ENCODE results near the gene GFI1B.
"Not testable (repeated sequence)": the region's sequence is repeated elsewhere in the genome, so short reads cannot be mapped to it uniquely, and the experiment has no call there.

GFI1B gene

DNA sequence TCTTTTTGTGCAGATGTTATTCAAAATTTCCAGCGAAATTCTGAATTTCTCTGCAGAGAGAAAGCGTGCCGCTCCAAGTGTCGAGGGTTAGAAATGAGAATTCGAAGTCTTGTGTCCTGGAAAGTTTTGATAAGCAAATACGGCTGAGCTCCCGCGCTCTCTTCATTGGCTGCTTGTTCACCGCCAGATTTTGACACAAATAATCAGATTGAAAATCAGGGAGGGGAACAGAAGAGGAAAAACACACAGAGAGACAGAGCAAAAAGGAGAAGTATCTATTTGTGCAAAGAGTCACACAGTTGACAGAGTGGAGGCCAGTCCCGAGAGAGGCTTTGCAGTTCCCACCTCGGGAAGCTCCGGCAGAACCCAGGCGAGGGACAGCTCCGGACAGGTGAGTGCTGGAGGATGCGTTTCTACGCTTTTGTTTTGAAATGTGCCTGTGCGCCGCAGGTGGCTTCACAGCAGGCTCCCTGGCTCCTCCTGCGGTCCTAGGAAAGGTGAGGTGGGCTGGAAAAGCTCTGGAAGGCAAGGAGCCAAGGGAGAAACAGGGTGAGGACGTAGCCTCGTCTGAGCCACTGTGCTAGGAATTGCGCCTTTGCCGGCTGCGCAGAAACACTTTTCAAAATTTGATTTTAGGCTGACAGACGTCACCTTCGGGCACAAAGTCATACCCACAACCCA is at the start of gene GFI1B:
GFI1B (plus strand) TSS at position 244 of the 681 bp plus-strand sequence. CDS start 7,985 bp downstream, outside the sequence.
- no peak for DNase-seq (ENCODE audit: low read depth in 2 of 2)

DNA sequence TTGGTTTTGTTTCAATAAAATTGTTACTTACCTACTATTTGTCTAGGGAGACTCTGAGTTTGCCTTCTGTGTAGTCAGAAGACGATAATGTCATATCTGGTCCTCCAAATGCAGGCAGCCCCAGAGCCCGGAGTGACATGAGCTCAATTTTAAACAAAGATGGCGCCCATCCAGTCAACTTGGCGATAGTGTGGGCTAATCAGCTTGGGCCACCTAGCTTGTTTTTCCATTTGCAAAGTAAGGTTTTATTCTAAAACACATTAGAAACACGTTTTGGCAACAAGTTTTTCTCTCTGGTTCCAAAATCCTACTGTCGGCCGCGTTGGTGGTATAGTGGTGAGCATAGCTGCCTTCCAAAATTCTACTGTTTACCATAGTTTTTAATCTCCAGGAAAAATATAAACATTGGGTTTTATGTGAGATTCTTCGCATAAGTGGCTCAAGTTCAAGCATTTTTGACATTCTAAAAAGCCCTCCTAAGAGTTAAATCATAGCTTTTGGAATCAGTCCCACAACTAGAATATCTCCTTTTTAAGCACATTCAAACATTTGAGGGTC is 47.2 kb upstream of the GFI1B start:
- DNase-seq (ENCODE audit: low read depth in 2 of 2), result no peak

- no peak for DNase-seq (ENCODE audit: low read depth in 2 of 2)
Observed at GRCh38 chr9:132935026-132935425, 43.5 kb upstream of the GFI1B start.

DNA sequence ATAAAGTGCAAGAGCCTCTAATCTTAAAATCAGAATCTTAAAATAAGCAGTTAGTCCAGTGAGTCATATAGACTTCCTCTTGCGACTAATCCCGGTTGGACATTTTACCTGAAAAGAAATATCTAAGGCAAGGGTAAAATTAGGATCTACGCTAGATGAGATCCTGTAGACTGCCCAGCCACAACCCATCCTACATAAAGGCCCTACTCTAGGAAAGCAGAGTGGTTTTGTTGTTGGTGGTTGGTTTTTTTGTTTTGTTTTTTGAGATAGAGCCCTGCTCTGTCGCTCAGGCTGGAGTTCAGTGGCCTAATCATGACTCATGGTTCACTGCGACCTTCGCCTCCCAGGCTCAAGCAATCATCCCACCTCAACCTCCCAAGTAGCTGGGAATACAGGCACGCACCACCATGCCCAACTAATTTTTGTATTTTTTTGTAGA is 41.0 kb upstream of the GFI1B start:
- no peak for DNase-seq (ENCODE audit: low read depth in 2 of 2)

DNA sequence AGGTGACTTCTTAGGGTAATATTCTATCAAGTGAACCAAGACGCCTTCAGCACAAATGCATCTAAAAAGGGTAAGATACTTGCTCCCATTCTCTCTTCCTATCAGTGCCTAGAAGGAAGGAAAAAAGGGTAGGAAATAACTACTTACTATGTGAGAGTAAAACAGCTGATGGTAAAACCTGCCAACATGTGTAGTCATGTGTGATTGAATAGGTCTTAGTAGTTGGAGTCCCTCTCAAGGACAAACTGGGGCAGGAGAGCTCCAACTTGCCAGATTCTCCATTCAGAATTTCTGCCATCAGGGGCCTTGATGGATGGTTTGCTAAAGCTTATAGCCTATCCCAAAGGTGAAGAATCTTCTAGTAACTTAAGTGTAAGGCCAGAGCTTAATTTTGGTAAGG is 39.3 kb upstream of the GFI1B start:
- no peak for DNase-seq (ENCODE audit: low read depth in 2 of 2)

DNA sequence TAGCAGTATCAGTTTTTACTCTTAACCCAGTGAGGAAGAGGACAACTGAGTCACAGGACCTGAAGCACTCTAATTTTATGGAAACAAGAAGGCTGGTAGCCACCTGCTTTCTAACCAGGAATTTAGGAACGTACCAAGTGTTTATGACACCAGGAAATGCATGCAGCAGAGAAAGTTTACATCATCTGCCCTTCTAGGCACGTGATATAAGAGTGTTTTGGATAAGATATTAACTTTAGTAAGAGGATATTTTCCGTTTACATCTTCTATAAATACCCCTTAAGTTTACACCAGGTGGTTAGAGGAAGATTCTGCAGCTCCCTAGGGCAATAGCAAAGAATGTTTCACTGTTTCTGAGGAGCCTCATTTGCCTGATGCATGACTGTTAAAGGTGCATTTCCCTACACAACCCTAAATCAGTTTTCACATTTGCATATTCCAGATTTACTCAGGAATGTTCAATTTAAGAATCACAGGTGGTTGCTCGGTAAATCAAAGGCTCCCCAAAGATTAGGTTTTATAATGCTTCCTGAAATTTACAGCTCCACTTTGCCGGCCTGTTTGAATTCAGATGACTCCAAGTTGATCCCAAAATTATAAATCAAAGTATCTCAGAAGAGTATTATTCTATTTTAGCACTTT is 35.8 kb upstream of the GFI1B start:
- DNase-seq (ENCODE audit: low read depth in 2 of 2), result no peak

DNA sequence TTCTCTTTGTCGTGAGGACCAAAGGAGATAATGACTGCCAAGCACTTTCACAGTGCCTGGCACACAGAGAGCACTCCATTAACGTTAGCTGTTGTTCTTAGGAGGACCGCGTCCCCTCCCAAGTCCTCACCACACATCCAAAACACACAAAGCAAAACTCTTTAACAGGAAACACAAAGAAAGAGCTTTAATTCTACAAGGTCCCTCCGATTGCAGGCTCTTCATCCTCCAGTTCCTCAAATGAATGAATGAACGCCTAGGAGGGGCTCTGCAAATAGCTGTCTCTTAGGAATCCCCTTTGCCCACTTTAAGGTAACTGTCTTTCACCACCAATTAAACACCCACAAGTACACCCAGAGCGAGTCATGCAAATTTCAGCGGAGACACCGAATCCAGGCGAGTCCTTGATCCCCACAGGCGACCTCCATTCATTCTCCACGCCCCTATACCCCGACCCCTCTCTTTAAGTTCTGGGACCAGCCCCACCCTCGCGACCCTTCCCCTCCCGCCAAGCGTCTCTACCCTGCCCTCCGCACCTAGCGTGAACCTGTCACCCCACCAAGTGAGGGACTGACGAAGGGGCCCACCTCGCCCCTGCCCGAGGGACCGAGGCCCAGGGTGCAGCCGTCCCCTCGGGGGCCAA is 34.7 kb upstream of the GFI1B start:
- no peak for DNase-seq (ENCODE audit: low read depth in 2 of 2)

- DNase-seq (ENCODE audit: low read depth in 2 of 2), result peak; percentile 95 to 96
Observed at GRCh38 chr9:132944294-132945185, 34.0 kb upstream of the GFI1B start, which contains the start of gene TSC1. Gene TSC1 (minus strand): TSS chr9:132944616. CDS start chr9:132928872, 15,744 bp downstream.

- no peak for DNase-seq (ENCODE audit: low read depth in 2 of 2)
Observed at GRCh38 chr9:132945186-132946130, 33.0 kb upstream of the GFI1B start.

GRCh38 chr9:132946211-132946610 is 32.3 kb upstream of the GFI1B start:
- no peak for DNase-seq (ENCODE audit: low read depth in 2 of 2)

DNA sequence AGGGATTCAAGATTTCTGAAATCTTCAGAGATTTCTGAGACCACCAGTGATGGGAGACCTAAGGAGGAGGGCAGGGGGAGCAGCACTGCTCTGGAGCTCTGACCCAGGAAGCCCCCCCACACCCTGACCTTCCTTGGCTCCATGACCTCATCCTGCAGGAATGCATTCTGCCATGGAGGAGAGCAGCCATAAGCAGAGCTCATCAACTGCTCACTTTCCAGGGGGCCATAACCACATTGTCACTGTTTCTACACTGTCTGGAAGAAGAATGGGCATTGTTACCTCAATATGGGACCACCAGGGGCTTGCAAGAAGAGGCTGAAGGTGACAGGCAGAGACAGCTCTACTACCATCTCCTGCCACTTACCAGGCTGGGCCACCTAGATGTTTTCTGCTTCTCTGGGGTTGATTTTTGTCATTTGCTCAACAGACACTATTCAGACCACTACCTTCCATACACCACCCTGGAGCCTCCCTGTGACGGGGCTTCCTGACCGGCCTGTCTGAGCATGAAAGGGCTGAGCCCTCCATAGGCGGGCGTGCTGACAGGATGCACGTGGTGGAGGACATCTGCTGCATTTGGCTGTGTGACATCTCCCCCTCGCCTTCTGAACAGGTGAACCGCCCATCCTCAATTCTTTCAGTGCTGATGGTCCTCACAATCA is 31.7 kb upstream of the GFI1B start:
- DNase-seq (ENCODE audit: low read depth in 2 of 2), result no peak

DNA sequence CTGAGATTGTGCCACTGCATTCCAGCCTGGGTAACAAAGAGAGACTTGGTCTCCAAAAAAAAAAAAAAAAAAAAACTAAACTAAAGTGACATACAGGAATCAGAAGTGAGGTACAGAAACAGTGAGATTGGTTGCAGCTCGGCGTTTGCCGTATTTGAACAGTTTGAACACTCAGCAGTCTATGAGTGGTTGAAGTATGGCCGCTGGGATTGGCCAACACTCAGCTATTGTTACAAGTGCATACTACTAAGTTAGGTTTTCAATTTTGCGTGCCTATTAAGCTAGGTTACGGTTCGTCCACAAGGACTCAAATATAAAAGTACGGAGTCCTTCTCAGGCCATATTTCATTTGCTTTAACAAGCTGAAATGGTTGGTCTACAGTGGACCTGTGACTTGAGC is 30.7 kb upstream of the GFI1B start:
- DNase-seq (ENCODE audit: low read depth in 2 of 2), result no peak

DNA sequence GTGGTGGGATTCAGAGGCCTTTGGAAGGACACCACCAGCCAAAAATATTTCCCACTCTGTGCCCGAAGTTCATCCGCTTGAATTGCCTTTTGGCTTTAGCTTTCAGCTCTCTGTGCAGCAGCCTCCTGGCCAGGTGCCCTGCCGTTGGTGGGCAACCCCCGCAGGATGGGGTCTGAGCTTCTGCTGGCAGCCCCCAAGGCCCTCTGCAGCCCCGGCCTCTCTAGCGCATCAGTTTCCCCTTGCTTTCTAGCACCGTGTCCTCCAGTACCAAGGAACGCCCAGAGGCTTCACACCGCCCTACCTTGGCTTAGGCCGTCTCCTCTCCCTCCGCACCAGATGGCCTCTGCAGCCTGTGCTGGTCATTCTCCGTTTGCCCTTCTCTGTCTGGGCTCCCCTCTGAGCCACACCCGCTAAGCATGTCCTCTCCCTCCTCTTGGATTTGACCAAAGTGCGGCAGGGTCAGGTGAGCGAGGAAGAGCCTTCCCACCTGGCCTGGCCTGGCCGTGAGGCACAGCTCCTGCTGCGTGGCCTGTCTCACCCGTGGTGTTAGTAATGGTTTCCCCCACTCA is 29.9 kb upstream of the GFI1B start:
- DNase-seq (ENCODE audit: low read depth in 2 of 2), result no peak

DNA sequence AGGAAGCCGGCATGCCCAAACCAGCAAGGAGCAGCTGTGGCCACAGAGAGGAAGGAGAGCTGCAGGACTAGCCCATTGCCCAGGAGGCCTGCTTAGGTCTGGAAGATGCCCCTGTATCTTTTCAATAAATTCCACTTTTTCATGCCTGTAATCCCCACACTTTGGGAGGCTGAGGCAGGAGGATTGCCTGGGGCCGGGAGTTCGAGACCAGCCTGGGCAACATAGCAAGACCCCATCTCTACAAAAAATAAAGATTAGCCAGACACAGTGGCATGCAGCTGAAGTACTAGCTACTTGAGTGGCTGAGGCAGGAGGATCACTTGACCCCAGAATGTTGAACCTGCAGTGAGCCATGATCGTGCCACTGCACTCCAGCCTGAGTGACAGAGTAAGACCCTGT is 28.8 kb upstream of the GFI1B start:
- no peak for DNase-seq (ENCODE audit: low read depth in 2 of 2)

- no peak for DNase-seq (ENCODE audit: low read depth in 2 of 2)
Observed at GRCh38 chr9:132955123-132955522, 23.4 kb upstream of the GFI1B start.

- no peak for DNase-seq (ENCODE audit: low read depth in 2 of 2)
Observed at GRCh38 chr9:132955768-132956167, 22.7 kb upstream of the GFI1B start.

DNA sequence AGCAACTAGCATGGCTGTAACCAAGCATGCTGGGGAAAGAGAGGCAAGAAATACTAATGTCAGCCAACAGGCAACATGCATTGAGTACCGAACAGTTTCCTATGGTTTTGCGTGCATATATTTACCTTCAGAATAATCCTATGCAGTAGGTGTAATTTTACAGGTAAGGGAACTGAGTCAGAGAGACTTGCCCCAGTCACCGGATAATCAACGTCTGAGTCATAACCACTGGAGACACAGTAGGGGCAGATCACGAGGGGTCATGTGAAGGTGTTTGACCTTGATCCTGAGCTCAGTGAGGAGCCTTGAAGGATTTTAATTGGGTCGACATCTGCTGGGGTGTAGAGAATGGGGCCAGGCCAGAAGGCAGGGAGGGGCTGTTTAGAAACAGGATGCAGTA is 20.7 kb upstream of the GFI1B start:
- no peak for DNase-seq (ENCODE audit: low read depth in 2 of 2)

- DNase-seq (ENCODE audit: low read depth in 2 of 2), result no peak
Observed at GRCh38 chr9:132961002-132961401, 17.5 kb upstream of the GFI1B start.

DNA sequence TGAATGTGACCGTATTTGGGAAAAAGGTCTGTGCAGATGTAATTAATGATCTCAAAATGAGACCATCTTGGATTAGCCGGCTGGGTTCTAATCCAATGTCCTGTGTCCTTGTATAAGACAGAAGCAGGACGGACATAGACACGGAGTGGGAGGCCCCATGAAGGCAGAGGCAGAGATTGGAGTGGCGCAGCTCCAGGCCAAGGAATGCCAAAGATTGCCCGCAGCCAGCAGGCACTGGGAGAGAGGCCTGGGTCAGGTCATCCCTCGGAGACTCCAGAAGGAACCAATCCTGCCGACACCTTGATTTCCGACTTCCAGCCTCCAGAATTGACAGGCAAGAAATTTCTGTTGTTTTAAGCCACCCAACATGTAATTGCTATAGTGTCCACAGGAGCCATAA is 13.0 kb upstream of the GFI1B start:
- no peak for DNase-seq (ENCODE audit: low read depth in 2 of 2)

- DNase-seq (ENCODE audit: low read depth in 2 of 2), result not testable (repeated sequence)
Observed at GRCh38 chr9:132967908-132968307, 10.6 kb upstream of the GFI1B start.
